ENCODE measurements around the gene DDI1. TPM values are rescaled to one million over a fixed set of nuclear protein-coding genes. Genes with fewer than 3 reads are reported as not detected.

DDI1 gene
- total and polyA plus RNA-seq, 11 donors = not detected

GRCh38 chr11:104064034-104064630, 27.7 kb downstream of the DDI1 start:
- no peak overlapping the region for H3K27ac ChIP-seq
- H3K4me3 ChIP-seq = no peak overlapping the region
- H3K9me3 ChIP-seq = no peaks in the 10 kb centered on the region
- ATAC-seq (no peak), DNase-seq (no peak)
- TF ChIP-seq POLR2A (IDR thresholded peaks at IDR 0.05) (no peak), CTCF (IDR thresholded peaks at IDR 0.05) (no peak)
- no peaks in the 10 kb centered on the region for H3K27me3 ChIP-seq
- intact Hi-C loops (cut with DNase I) = no loop called here
- 47 to 59% (median 56%) methylated on average over 5 of the region's 5 CpGs for WGBS, 4 donors
- H3K36me3 ChIP-seq = no peaks in the 10 kb centered on the region
- peaks cover 0 to 21% (median 0%) of the 10 kb centered on the region in 12 donors for H3K4me1 ChIP-seq

DNA sequence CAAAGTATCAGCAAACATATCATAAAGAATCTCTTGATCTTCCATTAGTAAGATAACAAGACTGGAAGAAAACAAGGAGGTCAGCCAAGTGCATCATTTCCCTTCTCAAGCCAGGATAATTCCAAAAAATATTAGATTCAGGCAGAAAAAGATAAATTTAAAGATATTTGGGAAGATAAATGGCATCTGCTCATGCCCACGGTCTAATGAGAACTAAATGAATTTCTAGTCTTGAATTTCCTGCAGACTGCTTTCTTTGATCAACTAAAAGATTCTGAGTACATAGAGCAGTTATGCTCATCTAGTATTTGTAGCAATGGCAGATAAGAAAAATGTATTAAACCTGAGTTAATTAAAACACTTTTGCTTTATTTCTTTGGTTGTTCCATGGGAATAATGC, 31.1 kb downstream of the DDI1 start:
- 76 to 88% (median 82%) methylated on average over 1 of the region's 1 CpG for WGBS, 4 donors
- Histone ChIP-seq H3K27ac (no peak overlapping the region), H3K27me3 (no peaks in the 10 kb centered on the region), H3K4me1 (peaks cover 0 to 18% (median 0%) of the 10 kb centered on the region in 12 donors), H3K4me3 (no peak overlapping the region), H3K36me3 (no peaks in the 10 kb centered on the region), H3K9me3 (no peaks in the 10 kb centered on the region)
- TF ChIP-seq POLR2A (IDR thresholded peaks at IDR 0.05) (no peak), CTCF (IDR thresholded peaks at IDR 0.05) (no peak)
- intact Hi-C loops (cut with DNase I) = no loop called here
- DNase-seq (no peak), ATAC-seq (no peak)

GRCh38 chr11:104073950-104074705, 37.7 kb downstream of the DDI1 start:
- no peaks in the 10 kb centered on the region for H3K36me3 ChIP-seq
- H3K9me3 ChIP-seq = no peaks in the 10 kb centered on the region
- WGBS, 4 donors = 41 to 55% (median 48%) methylated on average over 3 of the region's 3 CpGs
- peak overlapping the region in 1 of 12 donors; percentile 16 for H3K27ac ChIP-seq
- no peak overlapping the region for H3K4me3 ChIP-seq
- intact Hi-C loops (cut with DNase I) = no loop called here
- H3K4me1 ChIP-seq = peaks cover 0 to 22% (median 0%) of the 10 kb centered on the region in 12 donors
- peak in 1 of 5 donors; percentile 29 for DNase-seq
- TF ChIP-seq POLR2A (IDR thresholded peaks at IDR 0.05) (no peak), CTCF (IDR thresholded peaks at IDR 0.05) (no peak)
- no peaks in the 10 kb centered on the region for H3K27me3 ChIP-seq
- ATAC-seq = peak in 3 of 4 donors; percentile 57 to 74 (median 62)

DNA sequence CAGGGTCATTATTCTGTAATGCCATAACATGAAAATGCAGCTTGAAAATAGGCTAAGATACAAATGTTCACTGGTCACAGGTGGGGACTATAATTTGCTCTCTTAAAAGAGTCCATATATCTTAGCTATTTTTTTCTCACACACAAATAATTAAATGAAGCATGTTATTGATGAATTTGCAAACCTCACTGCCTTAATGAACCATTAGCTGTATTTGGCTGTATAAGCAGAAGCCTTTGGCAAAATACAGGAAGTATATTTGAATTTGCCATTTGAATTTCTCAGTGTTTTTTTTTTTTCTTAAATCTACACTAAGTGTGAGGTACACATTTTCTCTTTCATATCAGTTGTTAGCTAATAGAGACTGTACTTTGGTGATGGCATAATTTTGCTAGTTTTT, 38.7 kb downstream of the DDI1 start:
- H3K4me3 ChIP-seq = no peak overlapping the region
- no peaks in the 10 kb centered on the region for H3K36me3 ChIP-seq
- no peak overlapping the region for H3K27ac ChIP-seq
- no peak for TF ChIP-seq CTCF (IDR thresholded peaks at IDR 0.05)
- TF ChIP-seq POLR2A (IDR thresholded peaks at IDR 0.05) = no peak
- no peaks in the 10 kb centered on the region for H3K27me3 ChIP-seq
- ATAC-seq (no peak), DNase-seq (no peak)
- H3K4me1 ChIP-seq = peaks cover 0 to 22% (median 0%) of the 10 kb centered on the region in 12 donors
- no peaks in the 10 kb centered on the region for H3K9me3 ChIP-seq
- intact Hi-C loops (cut with DNase I) = no loop called here

All from heart left ventricle (tissue), 16 donors.